K562 (cell line): ENCODE measurements around the gene MC1R.

Source experiments
- EZH2 ChIP-seq: IDR thresholded peaks from 2 replicates; pipeline ENCODE4 v1.6.1; 2012; ENCODE audit warnings: low read depth, mild to moderate bottlenecking, inconsistent platforms, low read length, borderline replicate concordance
- RBM25 ChIP-seq: fragments of 200-400 bp; formaldehyde crosslinking; IDR thresholded peaks from 2 replicates; pipeline ENCODE4 v1.6.1; 2018; ENCODE audit warnings: low read length, low read depth, moderate library complexity; ENCODE audit not compliant: severe bottlenecking
- TARDBP ChIP-seq: fragments of 450-650 bp; IDR thresholded peaks from 2 replicates; pipeline ENCODE4 v1.6.1; 2016

- TF ChIP-seq RBM25 (no peak), TARDBP (no peak), EZH2 (no peak)
Measured at GRCh38 chr16:89904606-89905510, 13.8 kb upstream of the MC1R start.
